SKM-1 treated with dmso at 0.1 percent for 144 hours (cell line): ENCODE data around the gene ADGB.
"Not testable (repeated sequence)": the region's sequence is repeated elsewhere in the genome, so short reads cannot be mapped to it uniquely, and the experiment has no call there.

Experiments
- DNase-seq: peaks from one replicate; lab custom pipeline; 2025; ENCODE audit not compliant: unreplicated experiment; lab: John Stamatoyannopoulos, UW

The ADGB gene

DNA sequence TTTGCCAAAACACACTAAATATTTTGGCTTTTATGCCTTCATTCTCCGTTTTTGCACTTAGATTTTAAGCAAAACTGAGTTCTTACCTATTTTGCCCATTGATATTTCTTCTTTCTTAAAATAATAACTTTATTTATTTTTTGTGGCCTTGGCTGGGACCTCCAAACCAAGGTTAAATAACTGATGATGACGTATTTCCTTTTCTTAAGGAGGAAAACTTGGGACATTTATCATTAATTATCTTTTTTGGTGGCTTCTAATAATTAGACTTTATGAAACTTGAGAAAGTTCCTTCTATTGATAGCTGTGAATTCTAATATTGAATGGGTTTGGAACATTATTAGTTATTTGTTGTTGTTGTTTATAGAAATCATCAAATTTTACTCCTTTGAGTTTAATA is 154.5 kb downstream of the ADGB start:
- DNase-seq: no peak

DNA sequence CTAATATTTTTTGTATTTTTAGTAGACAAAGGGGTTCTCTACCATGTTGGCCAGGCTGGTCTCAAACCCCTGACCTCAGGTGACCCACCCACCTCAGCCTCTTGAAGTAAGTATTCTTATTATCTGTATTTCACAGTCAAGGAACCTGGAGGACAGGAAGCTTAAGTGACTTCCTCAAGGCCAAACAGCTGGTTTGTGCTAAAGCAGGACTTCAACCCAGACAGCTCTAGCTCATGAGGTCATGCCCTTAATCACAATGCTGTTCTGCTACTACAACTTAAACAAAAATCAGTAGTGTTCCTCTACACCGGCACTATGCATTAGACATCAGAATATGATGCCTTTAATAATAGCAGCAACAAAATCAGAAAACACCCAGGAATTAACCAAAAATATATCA is 168.9 kb downstream of the ADGB start:
- DNase-seq: peak; percentile 21

DNA sequence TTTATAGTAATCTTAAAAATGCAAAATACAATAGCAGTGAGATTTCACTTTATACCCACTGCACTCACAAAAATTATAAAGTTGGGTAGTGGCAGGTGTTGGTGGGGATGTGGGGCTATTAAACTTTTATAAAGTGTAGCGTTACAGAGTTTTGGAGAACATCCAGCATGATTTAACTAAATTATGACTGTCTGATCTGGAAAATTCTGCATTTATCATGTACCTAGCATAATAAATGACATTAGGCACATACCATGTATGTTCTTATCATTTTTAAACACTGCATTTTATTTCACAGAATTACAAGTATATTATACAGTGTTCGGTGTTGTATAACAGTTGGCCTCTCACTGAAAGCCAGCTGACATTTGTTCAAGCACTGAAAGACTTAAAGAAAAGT is 169.9 kb downstream of the ADGB start:
- DNase-seq: no peak

DNA sequence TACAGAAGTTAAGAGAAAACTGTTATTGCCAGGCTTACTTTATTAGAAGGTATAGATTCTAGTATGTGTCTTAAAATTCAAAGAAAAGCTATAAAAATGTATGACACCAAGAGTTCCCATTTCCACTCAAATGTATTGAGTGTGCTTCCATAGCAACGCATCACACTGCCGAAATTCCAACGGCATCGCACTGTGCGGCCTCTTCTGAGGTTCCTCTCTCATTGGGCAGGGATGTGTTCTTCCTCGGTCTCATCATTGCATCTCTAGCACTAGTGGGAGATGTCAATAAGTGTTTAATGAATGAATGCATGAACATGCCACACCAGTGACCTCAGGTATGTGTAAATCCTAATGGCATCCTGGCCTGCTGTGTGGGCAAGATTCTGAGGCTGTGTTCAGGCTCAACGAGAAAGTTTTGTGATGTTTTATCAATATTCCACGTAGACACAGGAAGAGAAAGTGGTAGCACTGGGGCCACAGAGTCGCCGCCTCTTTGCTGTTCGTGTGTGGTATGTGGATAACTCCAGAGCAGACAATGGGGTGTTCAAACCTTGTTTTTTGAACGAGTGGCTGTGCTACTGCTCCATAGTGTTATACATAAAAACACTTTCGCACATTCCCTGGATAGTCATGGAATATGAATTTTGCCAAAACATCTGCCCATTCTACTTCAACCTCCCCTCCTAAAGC is 171.6 kb downstream of the ADGB start:
- DNase-seq: no peak

DNA sequence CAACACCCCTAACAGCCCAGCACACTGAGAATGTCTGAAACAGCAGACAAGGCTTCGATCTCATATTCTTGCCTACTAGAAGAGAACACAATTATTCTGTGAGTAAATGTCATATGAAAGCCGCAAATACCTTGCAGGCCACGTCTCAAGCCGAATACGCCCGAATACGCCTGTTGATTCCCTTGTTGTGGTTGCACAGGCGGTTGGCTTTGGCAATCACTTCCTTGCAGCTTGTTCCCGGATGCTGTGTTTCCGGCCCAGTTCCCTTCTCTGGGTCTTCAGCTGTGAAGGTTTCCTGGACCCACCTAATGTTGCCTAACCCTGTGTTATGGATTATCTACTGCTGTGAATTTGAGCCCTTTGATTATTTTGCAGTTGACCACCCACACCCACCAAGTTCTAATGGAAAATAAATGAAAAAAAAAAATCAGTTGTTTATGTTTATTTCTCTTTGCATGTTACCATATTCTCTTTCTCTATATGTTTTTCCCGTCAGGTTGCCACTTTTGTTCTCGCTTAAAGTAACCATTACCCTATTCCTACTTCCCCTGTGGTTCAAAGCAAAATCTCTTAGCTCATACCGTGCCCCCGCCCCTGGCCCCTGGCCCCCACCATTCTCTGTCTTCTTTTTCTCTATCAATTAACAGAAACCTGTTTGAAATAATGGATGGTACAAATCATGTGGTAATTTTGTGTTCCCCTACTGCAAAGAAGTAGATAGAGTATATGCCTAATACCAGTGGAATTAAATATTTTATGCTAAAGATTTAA is 172.4 kb downstream of the ADGB start:
- peak; percentile 84 for DNase-seq

DNA sequence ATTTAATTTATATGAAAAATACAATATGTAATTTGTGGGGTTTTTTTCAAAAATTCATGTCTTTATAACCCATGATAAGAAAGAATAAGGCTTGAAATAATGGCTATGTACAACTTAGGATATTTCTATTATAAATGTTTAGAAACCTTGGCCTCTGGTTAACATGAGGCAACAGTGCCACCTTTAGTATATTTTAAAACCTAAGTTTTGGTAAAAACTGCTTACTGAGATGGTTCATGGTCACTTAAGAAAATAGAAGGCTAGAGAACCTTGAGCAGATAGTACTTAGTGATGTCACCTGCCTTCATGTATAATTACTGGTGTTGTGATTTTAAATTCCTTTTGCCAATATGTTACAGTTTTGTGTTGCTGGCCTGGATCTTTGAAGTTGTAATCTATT is 176.4 kb downstream of the ADGB start:
- DNase-seq: no peak

DNA sequence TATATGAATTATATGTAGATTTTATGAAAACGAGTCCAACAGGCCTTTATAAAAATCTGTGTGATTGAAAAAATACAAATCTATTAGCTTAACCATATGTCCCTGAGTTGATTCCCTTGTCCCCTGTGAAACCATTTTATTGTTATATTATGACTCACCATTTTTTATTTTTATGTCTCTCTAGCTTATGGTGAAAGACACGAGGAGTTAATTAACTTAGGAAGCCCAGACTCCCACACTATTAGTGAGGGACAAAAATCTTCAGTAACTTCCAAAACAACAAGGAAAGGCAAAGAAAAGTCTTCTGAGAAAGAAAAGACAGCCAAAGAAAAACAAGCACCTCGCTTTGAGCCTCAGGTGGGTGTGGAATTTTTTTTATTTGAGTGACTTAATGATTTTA is 183.1 kb downstream of the ADGB start:
- no peak for DNase-seq

DNA sequence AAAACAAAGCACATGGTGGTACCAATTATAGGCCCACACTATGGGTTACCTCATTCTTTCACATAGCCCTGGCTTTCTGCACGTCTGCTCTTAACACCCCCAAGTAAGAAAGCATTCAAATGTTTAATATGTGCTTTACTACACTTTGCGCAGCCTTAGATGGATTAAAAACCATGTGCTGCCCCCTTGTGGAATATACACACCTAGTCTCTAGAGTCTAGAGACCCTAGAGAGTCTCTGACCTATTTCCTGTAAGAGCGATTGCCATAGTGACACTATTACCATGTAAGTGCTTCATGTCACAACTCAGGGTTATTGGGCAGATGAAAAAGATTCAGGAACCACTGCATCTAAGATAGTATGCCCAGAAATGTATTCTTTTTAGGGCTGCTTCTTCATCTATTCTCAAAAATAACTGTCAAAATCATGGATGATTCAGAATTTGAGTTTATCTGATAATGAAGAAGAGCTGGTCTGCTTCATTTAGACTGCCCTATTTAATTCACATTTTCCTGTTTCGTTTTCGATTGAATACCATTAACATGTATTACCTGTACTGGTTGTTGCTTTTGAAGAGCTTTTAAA is 186.3 kb downstream of the ADGB start:
- DNase-seq: peak; percentile 55

DNA sequence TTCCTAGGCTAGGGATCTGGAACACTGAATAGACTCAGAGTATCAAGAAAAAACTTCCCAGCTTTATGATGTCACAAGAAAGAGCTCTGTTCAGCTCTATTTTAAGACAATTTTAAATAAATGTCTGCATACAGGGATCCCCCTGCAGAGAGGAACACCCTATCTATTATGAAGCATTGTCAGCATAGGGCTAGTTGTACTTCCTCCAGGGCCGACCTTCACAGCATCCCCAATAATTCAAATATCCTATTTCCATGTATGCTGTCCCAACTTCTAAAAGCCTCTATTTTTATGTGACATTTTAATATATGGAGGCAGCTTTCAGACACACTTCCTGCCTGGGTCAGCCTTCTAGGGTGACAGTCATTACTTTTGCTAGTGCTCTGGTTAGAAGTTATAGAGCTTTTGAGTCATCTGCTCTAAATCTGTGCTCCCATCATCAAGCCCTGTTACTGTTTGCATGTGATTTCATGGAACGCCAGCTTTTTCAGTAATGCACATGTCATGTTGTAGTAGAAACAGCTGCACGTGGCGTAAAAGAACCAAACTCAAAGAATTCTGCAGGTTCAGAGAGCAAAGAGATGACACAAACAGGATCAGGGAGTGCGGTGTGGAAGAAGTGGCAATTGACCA is 189.2 kb downstream of the ADGB start:
- DNase-seq: no peak

DNA sequence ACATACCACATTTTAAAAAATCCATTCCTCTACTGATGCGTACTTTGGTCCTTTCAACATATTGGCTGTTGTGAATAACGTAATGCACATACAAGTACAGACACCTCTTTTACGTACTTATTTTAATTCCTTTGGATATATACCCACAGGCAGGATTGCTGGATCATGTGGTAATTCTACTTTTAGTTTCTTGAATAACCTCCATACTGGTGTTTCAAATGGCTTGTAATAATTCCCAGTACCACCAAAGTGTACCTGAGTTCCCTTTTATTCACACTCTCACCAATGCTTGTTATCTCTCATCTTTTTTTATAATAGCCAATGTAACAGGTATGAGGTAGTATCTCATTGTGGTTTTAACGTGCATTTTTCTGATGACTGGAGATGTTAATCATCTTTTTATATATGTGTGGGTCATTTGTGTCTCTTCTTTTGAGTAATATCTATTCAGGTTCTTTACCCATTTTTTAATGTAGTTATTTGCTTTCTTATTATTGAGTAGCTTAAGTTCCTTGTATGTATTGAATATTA is 191.9 kb downstream of the ADGB start:
- DNase-seq: no peak

DNA sequence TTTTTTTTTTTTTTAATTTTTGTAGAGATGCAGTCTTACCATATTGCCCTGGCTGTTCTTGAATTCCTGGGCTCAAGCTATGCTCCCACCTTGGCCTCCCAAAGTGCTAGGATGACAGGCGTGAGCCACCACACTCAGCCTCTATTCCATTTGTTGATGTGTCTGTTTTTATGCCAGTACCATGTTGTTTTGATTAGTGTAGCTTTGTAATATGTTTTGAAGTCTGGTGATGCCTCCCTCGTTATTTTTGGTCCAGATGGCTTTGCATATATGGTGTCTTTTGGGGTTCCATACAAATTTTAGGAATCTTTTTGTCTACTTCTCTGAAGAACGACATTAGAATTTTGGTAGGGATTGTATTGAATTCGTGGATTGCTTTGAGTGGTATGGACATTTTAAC is 193.2 kb downstream of the ADGB start:
- no peak for DNase-seq

DNA sequence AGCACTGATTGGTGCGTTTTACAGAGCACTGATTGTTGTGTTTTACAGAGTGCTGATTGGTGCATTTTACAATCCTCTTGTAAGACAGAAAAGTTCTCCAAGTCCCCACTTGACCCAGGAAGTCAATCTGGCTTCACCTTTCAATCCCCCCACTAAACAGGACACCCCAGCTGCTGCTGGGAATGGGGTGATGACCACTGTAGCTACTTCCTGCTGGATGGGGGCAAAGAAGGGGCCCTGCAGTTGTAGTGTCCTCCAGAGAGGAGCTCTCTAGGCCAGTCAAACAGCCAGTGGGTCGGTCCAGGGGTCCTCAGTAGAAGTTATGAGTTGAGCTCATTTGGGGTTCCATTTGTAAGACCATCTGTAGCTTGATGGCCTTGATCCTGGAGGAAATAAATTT is 194.4 kb downstream of the ADGB start:
- not testable (repeated sequence) for DNase-seq

DNA sequence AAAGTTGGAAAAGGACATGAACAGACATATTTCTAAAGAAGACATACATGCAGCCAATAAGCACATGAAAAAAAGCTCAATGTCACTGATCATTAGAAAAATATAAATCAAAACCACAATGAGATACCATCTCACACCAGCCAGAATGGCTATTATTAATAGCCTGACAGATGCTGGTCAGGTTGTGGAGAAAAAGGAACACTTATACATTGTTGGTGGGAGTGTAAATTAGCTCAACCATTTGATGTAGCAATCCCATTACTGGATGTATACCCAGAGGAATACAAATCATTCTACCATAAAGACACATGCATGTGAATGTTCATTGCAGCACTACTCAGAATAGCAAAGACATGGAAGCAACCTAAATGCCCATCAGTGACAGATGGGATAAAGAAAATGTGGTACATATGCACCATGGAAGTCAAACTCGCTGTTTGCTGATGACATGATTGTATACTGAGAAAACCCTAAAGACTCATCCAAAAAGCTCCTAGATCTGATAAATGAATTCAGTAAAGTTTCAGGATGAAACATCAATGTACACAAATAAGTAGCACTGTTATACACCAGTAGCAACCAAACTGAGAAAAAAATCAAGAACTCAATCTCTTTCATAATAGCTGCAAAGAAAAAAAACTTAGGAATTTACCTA is 196.8 kb downstream of the ADGB start:
- no peak for DNase-seq

DNA sequence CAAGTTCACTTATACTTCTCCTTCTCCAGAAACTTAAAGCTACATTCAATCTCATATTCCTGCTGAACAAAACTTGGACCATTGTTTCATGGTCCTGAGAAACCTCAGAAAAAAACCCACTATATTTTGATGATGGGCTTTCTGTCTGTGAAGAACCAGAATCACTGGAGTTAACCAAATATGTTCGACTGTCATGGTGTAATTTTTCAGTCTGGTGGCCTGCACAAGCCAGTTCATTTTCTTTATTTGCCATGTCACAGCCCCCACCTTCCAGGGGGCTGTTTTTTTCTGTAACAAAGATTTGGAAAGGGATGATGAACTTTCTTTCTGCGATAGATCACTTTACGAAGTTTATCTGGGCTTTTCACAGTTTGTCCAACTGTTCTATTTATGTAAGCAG is 204.4 kb downstream of the ADGB start:
- not testable (repeated sequence) for DNase-seq

DNA sequence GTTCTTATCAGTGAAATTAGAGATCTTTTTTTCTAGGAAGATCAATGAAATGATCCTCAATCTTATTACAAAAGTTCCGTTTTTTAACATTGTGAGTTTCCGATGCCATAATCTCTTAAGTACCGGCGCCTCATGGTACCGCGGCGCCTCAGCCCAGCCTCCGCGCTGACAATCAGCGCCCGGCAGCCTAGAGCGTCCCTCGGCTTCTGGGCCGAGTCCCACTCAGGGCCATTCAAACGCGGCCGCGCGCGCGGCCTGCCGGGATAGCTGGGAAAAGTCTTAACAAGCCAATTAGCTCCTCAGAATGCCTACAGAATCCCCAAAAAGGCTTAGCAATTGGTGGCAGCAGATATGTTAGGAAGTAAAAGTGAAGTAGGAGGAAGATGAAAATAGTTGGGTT is 204.8 kb downstream of the ADGB start:
- no peak for DNase-seq

DNA sequence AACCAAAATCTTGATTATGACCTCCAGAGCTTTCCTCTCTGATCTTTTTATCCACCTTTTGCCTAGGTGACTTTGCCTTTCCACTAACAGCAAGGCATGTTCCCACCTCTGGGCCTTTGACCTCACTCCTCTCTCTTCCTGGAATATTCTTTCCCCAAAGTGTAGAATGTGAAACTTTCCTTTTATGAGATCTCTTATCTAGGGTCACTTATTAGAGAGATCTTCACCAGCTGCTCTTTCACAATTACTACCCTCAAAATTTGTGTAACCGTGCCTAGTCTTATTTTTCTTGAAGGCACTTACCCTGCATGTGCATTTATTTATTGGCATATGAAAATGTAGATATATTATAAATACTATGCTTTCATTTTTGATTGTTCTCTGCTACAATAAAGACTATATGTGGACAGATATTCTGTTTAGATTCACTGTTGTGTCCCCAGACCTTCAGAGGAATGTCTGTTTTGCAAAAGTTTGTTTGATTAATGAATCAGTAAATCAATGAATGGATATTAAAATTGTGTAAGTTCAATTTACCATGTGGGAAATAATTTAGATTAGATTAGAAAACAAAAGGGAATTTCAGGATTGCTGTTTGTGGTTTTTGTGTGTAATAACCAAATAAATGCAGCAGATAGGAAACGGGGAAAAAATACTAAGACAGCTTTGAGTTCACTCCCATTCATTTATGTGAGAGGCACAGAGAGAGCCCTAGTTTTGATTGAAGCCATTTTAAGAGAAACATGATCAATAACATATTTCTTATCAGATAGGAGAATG is 207.0 kb downstream of the ADGB start:
- DNase-seq: no peak

DNA sequence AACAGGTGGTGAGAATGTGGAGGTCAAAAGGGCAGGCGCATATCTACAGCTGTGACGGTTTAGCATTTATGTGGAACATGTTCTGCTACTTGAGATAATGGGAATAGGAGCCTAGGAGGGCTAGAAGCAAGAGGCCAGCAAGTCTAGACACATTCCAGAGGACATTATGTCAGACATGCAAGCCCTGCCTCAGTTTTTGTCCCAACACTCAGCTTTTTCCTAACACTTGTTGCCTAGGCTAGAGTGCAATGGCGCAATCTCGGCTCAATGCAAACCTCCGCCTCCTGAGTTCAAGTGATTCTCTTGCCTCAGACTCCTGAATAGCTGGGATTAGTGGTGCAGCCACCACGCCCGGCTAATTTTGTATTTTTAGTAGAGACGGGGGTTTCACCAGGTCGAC is 210.2 kb downstream of the ADGB start:
- DNase-seq: not testable (repeated sequence)

DNA sequence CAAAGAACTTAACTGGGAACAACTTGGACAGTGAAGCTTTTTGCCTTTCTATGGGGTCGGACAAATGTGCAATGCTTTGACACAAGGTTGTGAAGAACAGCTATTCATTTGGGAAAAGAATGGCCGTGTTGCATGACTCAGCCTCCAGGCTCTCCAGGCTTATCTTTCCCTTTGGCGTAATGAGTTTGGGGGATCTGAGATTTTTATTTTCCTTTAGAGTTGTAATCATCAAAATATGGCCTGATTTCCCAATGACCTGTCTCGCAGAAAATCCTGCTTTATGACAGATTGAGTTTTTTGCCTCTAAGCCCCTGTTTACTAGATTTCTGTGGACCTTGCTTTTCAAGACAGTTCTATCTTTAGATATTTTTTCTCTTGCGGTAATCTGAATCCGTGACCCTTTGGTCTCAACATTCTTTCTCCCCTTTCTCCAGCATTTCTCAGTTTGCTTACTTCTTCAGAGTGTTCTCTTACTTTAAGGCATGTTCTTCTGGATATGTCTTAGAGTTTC is 214.1 kb downstream of the ADGB start:
- not testable (repeated sequence) for DNase-seq

DNA sequence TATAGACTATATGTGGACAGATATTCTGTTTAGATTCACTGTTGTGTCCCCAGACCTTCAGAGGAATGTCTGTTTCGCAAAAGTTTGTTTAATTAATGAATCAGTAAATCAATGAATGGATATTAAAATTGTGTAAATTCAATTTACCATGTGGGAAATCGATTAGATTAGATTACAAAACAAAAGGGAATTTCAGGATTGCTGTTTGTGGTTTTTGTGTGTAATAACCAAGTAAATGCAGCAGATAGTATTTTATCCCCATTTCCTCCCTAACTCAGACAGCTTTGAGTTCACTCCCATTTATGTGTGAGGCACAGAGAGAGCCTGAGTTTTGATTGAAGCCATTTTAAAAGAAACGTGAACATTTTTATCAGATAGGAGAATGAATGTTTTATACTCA is 214.8 kb downstream of the ADGB start:
- no peak for DNase-seq

DNA sequence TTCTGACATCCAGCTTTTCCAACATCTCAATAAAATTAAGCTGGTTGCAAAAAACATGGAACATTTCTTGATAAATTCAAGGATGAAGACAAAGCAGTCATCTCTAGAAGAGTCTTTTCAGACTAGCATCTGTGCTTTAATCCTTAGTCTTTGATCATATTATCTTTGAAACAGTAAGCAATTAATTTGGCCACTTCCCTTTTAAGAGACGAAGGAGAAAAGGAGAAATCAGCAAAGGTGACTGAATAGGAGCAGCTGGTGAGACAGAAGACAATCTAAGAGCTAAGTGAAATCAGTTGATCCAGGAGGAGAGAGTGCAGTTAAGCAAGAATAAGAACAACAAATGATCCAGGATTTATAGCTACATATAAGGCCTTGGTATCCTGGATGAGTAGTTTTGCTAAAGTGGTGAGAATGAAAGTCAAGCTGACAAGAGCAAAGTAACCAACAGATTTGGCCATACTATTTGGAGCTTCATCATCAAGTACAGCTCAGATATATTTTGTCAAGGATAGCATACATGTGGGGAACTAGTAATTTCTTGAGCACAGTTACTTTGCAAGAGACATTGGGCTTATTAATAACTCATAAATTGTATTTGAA is 215.5 kb downstream of the ADGB start:
- no peak for DNase-seq
